Coronary artery (tissue), 2 donors: ENCODE data around the gene TMEM204.

ENCODE experiments used
- DNase-seq: peaks from one replicate; pipeline ENCODE4 v3.0.0-alpha.2; 2017; ENCODE audit warnings: low spot score
- H3K27ac ChIP-seq, 2 donors: fragments of 200-600 bp; sonication (generic); one replicate each; pipeline ENCODE4 v1.5.1; 2016 to 2019
- H3K4me3 ChIP-seq: fragments of 200-600 bp; sonication (generic); 2 replicates; pipeline ENCODE4 v1.5.1; 2016; ENCODE audit warnings: mild to moderate bottlenecking, moderate library complexity
- TF ChIP-seq, protein P1 (sequence below): fragments of 200-600 bp; sonication (generic); IDR thresholded peaks from one replicate; pipeline ENCODE4 v1.5.1; 2019; ENCODE audit warnings: antibody characterized with exemption

Gene TMEM204

DNA sequence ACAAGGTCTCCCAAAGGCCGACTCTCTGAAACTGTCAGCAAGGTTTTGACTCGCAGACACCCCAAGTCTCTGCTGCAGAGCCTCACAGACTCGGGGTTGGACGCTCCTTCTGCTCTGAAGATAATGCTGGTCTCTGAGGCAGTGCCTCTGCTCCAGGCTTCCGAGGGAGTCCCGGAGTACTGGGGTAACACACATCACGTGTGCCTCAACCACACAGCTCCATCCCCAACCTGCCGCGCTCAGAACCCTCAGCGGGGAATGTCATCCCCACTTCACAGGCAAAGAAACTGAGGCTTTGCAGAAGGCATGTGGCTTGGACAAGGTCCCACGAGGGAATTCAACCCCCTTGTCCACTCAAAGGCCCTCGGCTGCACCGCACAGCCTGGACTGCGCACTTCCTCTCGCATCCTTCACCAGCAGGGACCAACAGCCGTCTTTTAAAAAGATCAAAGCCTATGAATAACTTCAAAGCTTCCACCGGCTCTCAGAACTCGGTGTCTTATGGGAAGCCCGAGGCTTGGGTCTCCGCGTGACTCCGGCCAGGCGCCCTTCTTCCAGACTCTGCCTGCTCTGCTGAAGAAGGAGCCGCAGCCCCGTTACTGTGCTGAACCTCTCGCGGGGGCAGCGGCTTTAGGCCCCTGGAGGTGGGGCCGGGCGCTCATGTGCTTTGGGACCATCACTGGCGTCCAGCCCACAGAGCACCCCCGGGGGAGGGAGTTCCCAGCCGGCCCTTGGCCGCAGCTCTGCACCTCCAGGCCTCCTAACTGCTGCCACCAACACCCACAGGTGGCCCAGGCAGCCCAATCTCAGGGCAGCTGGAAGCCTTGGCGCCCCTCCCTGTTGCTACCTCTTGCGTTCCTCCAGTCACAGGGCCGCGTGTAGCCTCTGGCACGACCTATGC lies 2.2 kb downstream of the TMEM204 start:
- peak overlapping the region; percentile 80 for H3K4me3 ChIP-seq
- peak overlapping the region; percentile 79 to 96 for H3K27ac ChIP-seq
- no peak for DNase-seq
- TF ChIP-seq, protein P1, sequence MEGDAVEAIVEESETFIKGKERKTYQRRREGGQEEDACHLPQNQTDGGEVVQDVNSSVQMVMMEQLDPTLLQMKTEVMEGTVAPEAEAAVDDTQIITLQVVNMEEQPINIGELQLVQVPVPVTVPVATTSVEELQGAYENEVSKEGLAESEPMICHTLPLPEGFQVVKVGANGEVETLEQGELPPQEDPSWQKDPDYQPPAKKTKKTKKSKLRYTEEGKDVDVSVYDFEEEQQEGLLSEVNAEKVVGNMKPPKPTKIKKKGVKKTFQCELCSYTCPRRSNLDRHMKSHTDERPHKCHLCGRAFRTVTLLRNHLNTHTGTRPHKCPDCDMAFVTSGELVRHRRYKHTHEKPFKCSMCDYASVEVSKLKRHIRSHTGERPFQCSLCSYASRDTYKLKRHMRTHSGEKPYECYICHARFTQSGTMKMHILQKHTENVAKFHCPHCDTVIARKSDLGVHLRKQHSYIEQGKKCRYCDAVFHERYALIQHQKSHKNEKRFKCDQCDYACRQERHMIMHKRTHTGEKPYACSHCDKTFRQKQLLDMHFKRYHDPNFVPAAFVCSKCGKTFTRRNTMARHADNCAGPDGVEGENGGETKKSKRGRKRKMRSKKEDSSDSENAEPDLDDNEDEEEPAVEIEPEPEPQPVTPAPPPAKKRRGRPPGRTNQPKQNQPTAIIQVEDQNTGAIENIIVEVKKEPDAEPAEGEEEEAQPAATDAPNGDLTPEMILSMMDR = no peak

DNA sequence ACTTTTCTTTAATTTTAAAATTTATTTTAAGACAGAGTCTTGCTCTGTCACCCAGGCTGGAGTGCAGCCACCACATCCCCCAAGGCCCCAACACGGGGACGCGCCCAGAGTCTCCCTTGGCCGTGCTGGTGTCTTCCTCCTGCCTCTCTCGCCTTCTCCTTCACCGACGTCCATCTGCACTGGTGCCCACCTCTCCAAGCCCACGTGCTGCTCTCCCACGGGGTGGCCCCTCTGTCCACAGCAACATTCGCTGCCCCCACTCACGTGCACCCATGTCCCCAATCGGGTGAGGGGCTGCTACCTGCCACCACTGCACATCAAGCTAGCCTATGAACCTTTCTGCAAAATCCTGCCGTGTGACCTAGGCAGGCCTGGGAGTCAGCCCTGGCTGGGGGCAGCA lies 3.1 kb downstream of the TMEM204 start:
- DNase-seq = no peak
- TF ChIP-seq, protein P1 = no peak
- Histone ChIP-seq H3K27ac (peak overlapping the region in 1 of 2 donors; percentile 50), H3K4me3 (peak overlapping the region; percentile 80)

DNA sequence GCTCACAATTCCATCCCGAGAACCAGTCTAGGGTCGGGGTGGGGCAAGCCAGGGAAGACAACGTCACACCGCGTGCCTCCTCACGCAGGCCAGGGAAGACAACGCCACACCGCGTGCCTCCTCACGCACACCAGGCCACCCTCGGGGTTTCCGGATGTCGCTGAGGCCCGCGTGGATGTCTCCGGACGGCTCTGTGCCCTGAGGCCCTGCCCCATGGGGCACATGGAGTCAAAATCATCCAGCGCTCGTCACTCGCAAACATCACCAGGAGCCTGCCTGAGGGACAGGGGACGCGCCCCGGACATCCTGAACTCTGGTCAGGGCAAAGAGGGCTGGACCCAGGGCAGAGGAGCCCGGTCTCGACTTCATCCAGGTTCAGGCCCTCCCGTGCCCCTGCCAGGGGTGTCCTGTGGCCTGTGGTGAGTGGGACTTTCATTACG lies 3.7 kb downstream of the TMEM204 start:
- TF ChIP-seq, protein P1 = no peak
- peak overlapping the region in 1 of 2 donors; percentile 50 for H3K27ac ChIP-seq
- H3K4me3 ChIP-seq = peak overlapping the region; percentile 80
- DNase-seq = no peak

DNA sequence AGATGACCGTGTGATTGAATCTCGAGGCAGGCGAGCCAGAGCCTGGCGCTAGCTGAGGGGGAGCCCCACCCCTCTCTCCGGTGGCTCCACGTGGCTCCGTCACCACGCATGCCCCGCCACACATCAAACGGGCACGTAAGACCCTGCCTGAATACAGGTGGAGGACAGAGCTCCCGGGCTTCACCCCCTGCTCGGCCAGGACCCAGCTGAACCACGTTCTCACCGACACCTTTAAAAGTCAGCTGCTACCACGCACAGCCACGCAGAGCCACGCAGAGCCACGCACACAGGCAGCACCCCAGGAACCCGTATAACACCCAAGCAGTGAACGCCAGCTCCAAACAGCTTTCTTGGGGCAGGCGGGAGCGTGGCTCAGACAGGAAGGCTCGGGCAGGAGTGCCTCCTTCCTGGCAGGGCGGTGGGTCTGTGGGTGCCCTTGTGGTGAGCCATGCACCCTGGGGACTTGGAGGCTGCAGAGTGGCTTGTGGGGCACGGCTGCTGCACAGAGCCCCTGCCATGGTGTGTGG lies 4.4 kb downstream of the TMEM204 start:
- Histone ChIP-seq H3K27ac (peak overlapping the region in 1 of 2 donors; percentile 50), H3K4me3 (peak overlapping the region; percentile 80)
- DNase-seq = no peak
- TF ChIP-seq, protein P1 = no peak

DNA sequence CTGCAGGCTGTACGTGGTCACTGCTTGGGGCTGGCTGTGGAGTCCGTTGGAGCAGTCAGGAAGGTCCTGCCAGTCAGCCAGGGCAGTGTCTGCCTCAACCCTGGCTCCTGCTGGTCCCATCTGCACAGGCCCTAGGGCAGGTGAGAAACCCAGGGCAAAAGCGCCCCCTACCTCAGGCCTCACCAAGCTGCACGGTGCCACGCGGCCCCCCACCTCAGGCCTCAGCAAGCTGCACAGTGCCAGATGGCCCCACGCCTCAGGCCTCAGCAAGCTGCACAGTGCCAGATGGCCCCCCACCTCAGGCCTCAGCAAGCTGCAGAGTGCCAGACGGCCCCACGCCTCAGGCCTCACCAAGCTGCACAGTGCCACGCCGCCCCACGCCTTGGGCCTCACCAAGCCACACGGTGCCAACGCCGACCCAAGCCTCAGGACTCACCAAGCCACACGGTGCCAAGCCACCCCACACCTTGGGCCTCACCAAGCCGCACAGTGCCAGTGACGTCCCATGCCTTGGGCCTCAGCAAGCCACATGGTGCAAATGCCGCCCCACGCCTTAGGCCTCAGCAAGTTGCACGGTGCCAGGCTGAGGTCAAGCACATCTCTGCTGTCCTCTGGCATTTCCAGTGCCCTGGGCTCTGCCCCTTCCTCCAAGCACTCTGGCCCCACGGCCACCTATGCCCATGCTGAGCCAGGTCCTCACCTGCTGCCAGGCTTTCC lies 5.5 kb downstream of the TMEM204 start:
- TF ChIP-seq, protein P1 = no peak
- no peak for DNase-seq
- Histone ChIP-seq H3K27ac (no peak overlapping the region), H3K4me3 (peak overlapping the region; percentile 80)

DNA sequence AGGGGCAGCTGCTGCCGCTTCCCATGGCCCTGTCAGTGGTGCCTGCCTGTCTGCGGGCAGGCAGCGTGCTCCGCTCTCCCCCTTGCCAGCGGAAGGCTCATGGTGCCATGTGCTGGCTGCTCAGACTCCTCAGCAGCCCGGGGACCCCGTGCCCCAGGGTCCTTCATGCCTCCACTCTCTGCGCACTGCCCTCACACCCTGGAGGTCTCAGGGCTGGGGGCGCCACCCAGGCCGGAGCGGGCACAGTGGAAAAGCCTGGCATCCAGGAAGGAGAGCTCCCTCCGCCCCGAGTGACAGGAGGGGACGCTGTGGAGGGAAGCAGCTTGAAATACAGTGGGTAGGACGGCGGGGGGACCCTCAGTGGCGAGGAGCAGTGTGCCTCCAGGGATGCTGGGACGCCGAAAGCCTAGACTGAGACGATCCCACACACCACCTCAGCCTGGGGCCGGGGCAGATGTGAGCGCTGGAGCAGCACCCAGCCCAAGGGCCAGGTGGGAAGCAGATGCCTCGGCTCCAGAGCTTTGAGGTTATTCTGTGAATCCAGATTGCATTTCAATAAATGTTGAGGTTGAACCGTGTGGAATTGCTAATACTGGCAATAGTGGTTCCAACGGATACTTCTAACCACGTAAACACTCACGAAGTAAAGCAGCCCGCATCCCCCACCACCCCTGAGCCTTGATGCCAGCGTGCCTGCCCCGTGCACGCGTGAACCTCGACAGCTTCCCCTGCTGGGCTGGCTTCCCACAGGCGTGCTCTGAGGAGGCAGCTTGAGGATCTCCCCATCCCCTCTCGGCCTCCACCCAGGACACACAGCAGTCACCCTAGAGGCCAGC lies 6.5 kb downstream of the TMEM204 start:
- DNase-seq = no peak
- H3K27ac ChIP-seq = peak overlapping the region in 1 of 2 donors; percentile 91
- H3K4me3 ChIP-seq = no peak overlapping the region
- TF ChIP-seq, protein P1 = no peak
